GM12878 (cell line): ENCODE data around the gene CFAP61. TPM values are rescaled to one million over a fixed set of nuclear protein-coding genes. Genes with fewer than 3 reads are reported as not detected.

Experiments used
- ATAC-seq: fragments of 200-7000 bp; cut with Tn5 transposase; 3 replicates; pipeline ENCODE4 v1.9.1; 2020; ENCODE audit warnings: mild to moderate bottlenecking, moderate library complexity
- BruUV-seq: library from RNA; stranded (reverse); fragments of 400-500 nt; replicated peaks from 2 replicates; lab custom pipeline; 2021; lab: Mats Ljungman, UMichigan
- CTCF ChIA-PET: fragments of 300-600 bp; sonication (Branson Sonifier 250); formaldehyde crosslinking; extraction: SDS; loops from one replicate; lab custom pipeline; 2021; ENCODE audit warnings: inconsistent platforms; lab: Yijun Ruan, JAX
- POLR2A ChIA-PET: fragments of 350-600 bp; formaldehyde crosslinking; extraction: SDS; loops from one replicate; lab custom pipeline; 2021; ENCODE audit warnings: inconsistent platforms; lab: Charles Lee
- RAD21 ChIA-PET: fragments of 300-600 bp; sonication (Branson Sonifier 250); formaldehyde crosslinking; loops from one replicate; lab custom pipeline; 2023; ENCODE audit warnings: antibody characterized with exemption; ENCODE audit not compliant: unreplicated experiment; lab: Charles Lee
- SMC1A ChIA-PET: fragments of 300-600 bp; sonication (Branson Sonifier 250); formaldehyde crosslinking; loops from one replicate; lab custom pipeline; 2023; ENCODE audit not compliant: unreplicated experiment, uncharacterized antibody; lab: Charles Lee
- DNase-seq: peaks from one replicate; pipeline ENCODE4 v3.0.0-alpha.2; 2011; ENCODE audit warnings: low read depth, low spot score
- FAIRE-seq: peaks from 3 replicates; lab custom pipeline; 2011; peaks lifted over from hg19 to GRCh38; lab: Jason Lieb, UNC
- H2AFZ ChIP-seq: 2 replicates; pipeline ENCODE4 v1.6.0; 2011; ENCODE audit warnings: low read depth, low read length, control low read depth; ENCODE audit not compliant: control insufficient read depth
- H3K27ac ChIP-seq: 2 replicates; pipeline ENCODE4 v1.5.1; 2011; ENCODE audit warnings: control low read depth; ENCODE audit not compliant: control insufficient read depth, insufficient read depth
- H3K27me3 ChIP-seq, 2 experiments: replicated peaks in 1 of 2; 2 replicates each; pipeline versions ENCODE4 v1.6.0 to v1.6.1; 2011; ENCODE audit warnings: low read length in 1 of 2; ENCODE audit not compliant: control insufficient read depth in 2 of 2, insufficient read depth in 2 of 2
- H3K36me3 ChIP-seq, 2 experiments: 2 replicates each; pipeline ENCODE4 v1.5.1; 2011; ENCODE audit warnings: low read length in 1 of 2; ENCODE audit not compliant: control insufficient read depth in 2 of 2, insufficient read depth in 2 of 2
- H3K4me1 ChIP-seq: 2 replicates; pipeline ENCODE4 v1.6.1; 2011; ENCODE audit warnings: mild to moderate bottlenecking, low read length, moderate library complexity, mixed read lengths; ENCODE audit not compliant: control insufficient read depth, insufficient read depth
- H3K4me2 ChIP-seq: 2 replicates; pipeline ENCODE4 v1.6.0; 2011; ENCODE audit warnings: control low read depth; ENCODE audit not compliant: control insufficient read depth, insufficient read depth
- H3K4me3 ChIP-seq: fragments of 200-600 bp; sonication (generic); 2 replicates; pipeline ENCODE4 v1.5.1; 2016
- H3K79me2 ChIP-seq: 2 replicates; pipeline ENCODE4 v1.6.0; 2011; ENCODE audit warnings: low read length; ENCODE audit not compliant: control insufficient read depth, insufficient read depth
- H3K9ac ChIP-seq: 2 replicates; pipeline ENCODE4 v1.8.0; 2011; ENCODE audit warnings: low read length, control low read depth, mixed read lengths; ENCODE audit not compliant: control insufficient read depth, insufficient read depth
- H3K9me3 ChIP-seq: replicated peaks from 3 replicates; pipeline ENCODE4 v1.5.1; 2011; ENCODE audit warnings: mild to moderate bottlenecking, low read length; ENCODE audit not compliant: control insufficient read depth, insufficient read depth
- H4K20me1 ChIP-seq: 2 replicates; pipeline ENCODE4 v1.6.0; 2011; ENCODE audit not compliant: control insufficient read depth, insufficient read depth
- ASH2L ChIP-seq: fragments of 300-600, 200-600 bp; sonication (generic); IDR thresholded peaks from 2 replicates; pipeline ENCODE4 v1.6.1; 2017; ENCODE audit warnings: low read depth, mild to moderate bottlenecking, borderline replicate concordance
- ATF2 ChIP-seq: IDR thresholded peaks from 2 replicates; pipeline ENCODE4 v1.6.1; 2012; ENCODE audit warnings: low read length, inconsistent platforms
- BCL11A ChIP-seq: IDR thresholded peaks from 2 replicates; pipeline ENCODE4 v1.6.1; 2011; ENCODE audit warnings: low read depth, low read length
- E2F4 ChIP-seq: IDR thresholded peaks from 2 replicates; pipeline ENCODE4 v1.6.1; 2012; ENCODE audit warnings: low read depth, low read length, improper control_type of control experiment
- ETV6 ChIP-seq, 2 experiments: fragments of 450-650 bp in 1 of 2; IDR thresholded peaks in 1 of 2; conservative IDR thresholded peaks in 1 of 2; 2 replicates each; pipeline ENCODE4 v1.6.1; 2014; ENCODE audit warnings: antibody characterized with exemption in 1 of 2, borderline replicate concordance in 1 of 2, low read depth in 1 of 2, mild to moderate bottlenecking in 1 of 2, moderate library complexity in 1 of 2
- HCFC1 ChIP-seq: fragments of 150-350 bp; IDR thresholded peaks from 2 replicates; pipeline ENCODE4 v1.6.1; 2014; ENCODE audit warnings: low read length
- IRF3 ChIP-seq: fragments of 450-650 bp; IDR thresholded peaks from 2 replicates; pipeline ENCODE4 v1.6.1; 2014; ENCODE audit warnings: mild to moderate bottlenecking
- JUNB ChIP-seq: IDR thresholded peaks from 2 replicates; pipeline ENCODE4 v1.6.1; 2016; ENCODE audit warnings: antibody characterized with exemption, mild to moderate bottlenecking
- NKRF ChIP-seq: fragments of 450-650 bp; conservative IDR thresholded peaks from 2 replicates; pipeline ENCODE4 v1.6.1; 2017; ENCODE audit warnings: mild to moderate bottlenecking, moderate library complexity
- NR2C1 ChIP-seq: fragments of 450-650 bp; IDR thresholded peaks from 2 replicates; pipeline ENCODE4 v1.6.1; 2017; ENCODE audit warnings: antibody characterized with exemption, mild to moderate bottlenecking, moderate library complexity
- NR2F1 ChIP-seq: fragments of 450-650 bp; conservative IDR thresholded peaks from 2 replicates; pipeline ENCODE4 v1.6.1; 2017; ENCODE audit warnings: mild to moderate bottlenecking
- POLR2AphosphoS2 ChIP-seq: IDR thresholded peaks from 2 replicates; pipeline ENCODE4 v1.6.1; 2011; ENCODE audit warnings: low read depth, mild to moderate bottlenecking, low read length, improper control_type of control experiment, moderate library complexity
- ZNF207 ChIP-seq: fragments of 450-650 bp; IDR thresholded peaks from 2 replicates; pipeline ENCODE4 v1.6.1; 2014; ENCODE audit warnings: antibody characterized with exemption, mild to moderate bottlenecking, borderline replicate concordance
- ZNF24 ChIP-seq: fragments of 450-650 bp; IDR thresholded peaks from 2 replicates; pipeline ENCODE4 v1.6.1; 2017; ENCODE audit warnings: antibody characterized with exemption, mild to moderate bottlenecking
- ZNF384 ChIP-seq: IDR thresholded peaks from 2 replicates; pipeline ENCODE4 v1.6.1; 2012; ENCODE audit warnings: low read depth, mild to moderate bottlenecking, low read length, improper control_type of control experiment, borderline replicate concordance
- WGBS: methylation state at CpG from one replicate; pipeline ENCODE4 v1.1.6; 2016; ENCODE audit warnings: low lambda C conversion rate; ENCODE audit not compliant: insufficient replicate concordance, insufficient coverage; ENCODE audit errors: missing lambda C conversion rate; 5-methylcytosine and 5-hydroxymethylcytosine counted together
- in situ Hi-C: fragments of 300-500 bp; cut with MboI; formaldehyde crosslinking; loops from 9 replicates; pipeline ENCODE4 v1.14.3; 2018; ENCODE audit warnings: mixed read lengths
- intact Hi-C: fragments of 100-400 bp; cut with micrococcal nuclease; formaldehyde crosslinking; loops from one replicate; pipeline ENCODE4 v1.14.2; 2022; ENCODE audit not compliant: unreplicated experiment
- polyA plus RNA-seq, 11 experiments: library from polyadenylated mRNA; depleted of rRNA in 4 of 11; unstranded in 6 of 11; stranded (reverse) in 5 of 11; fragments of >200 nt; fragmentation: Nextera tagmentation in 4 of 11; fragmentation: Illumina TruSeq in 1 of 11; extraction: Ambion mirVana in 4 of 11; extraction: Trizol in 1 of 11; gene quantifications; 1 replicate in 1 of 11; 2 replicates in 10 of 11; pipeline versions ENCODE4 v1.2.1 to v1.2.3, GENCODE V29; 2011 to 2016; ENCODE audit warnings: inconsistent platforms in 2 of 11, missing spikeins in 2 of 11, low read depth in 1 of 11
- total RNA-seq, 4 experiments: library from RNA; depleted of rRNA in 3 of 4; stranded (reverse); fragments of >200 nt in 3 of 4; fragmentation: Illumina TruSeq in 1 of 4; extraction: Trizol in 1 of 4; gene quantifications; 2 replicates each; pipeline versions ENCODE4 v1.2.1 to v1.2.3, GENCODE V29; 2013 to 2021

The CFAP61 gene
- total and polyA plus RNA-seq, 10 of the 15 experiments (the other 5 are each of a cell fraction or from before 2014, with no cell fraction given), result 0.11 to 0.41 (median 0.24) TPM; not detected in 7

GRCh38 chr20:20143165-20143564 lies 90.8 kb downstream of the CFAP61 start:
- H3K4me2 ChIP-seq, result no peak overlapping the region
- BruUV-seq, result no TSS peak
- 13% methylated on average over 2 of the region's 2 CpGs for WGBS

GRCh38 chr20:20143646-20144045 lies 91.3 kb downstream of the CFAP61 start:
- Histone ChIP-seq H3K4me3 (no peak overlapping the region), H4K20me1 (no peaks in the 10 kb centered on the region; the same call in 1 of the 2 replicates), H3K79me2 (no peaks in the 10 kb centered on the region), H3K27me3 (no peaks in the 10 kb centered on the region), H2AFZ (no peak overlapping the region), H3K36me3 (no peaks in the 10 kb centered on the region), H3K4me1 (no peaks in the 10 kb centered on the region)
- RAD21 ChIA-PET, result no interaction called here
- FAIRE-seq, result no peak
- intact Hi-C loops (no loop called here), in situ Hi-C loops (no loop called here)
- TF ChIP-seq NR2C1 (no peak), NKRF (no peak), ATF2 (no peak), ZNF24 (no peak), ZNF207 (no peak), E2F4 (no peak), HCFC1 (no peak), IRF3 (no peak), ETV6 (conservative IDR thresholded peaks at IDR 0.05 in 1 of 2, IDR thresholded peaks at IDR 0.05 in 1 of 2; ENCODE audit: borderline replicate concordance in 1 of 2, low read depth in 1 of 2) (no peak), BCL11A (no peak)
- TF ChIP-seq, all 136 proteins: peak for 0
- POLR2A ChIA-PET, result no interaction called here
- Histone ChIP-seq H3K9ac (no peak overlapping the region), H3K9me3 (no peaks in the 10 kb centered on the region), H3K27ac (no peak overlapping the region), H3K4me2 (no peak overlapping the region)
- no TSS peak for BruUV-seq
- SMC1A ChIA-PET, result no interaction called here
- CTCF ChIA-PET, result no interaction called here
- DNase-seq, result no peak
- WGBS, result 0% methylated on average over 2 of the region's 2 CpGs
- ATAC-seq, result no peak

More at GRCh38 chr20:20143165-20143564, 90.8 kb downstream of the CFAP61 start:
- H3K36me3 ChIP-seq, result no peaks in the 10 kb centered on the region
- ChIA-PET SMC1A (no interaction called here), CTCF (no interaction called here), POLR2A (no interaction called here), RAD21 (no interaction called here)
- FAIRE-seq (no peak), DNase-seq (no peak), ATAC-seq (no peak)
- H2AFZ ChIP-seq, result no peak overlapping the region
- no peaks in the 10 kb centered on the region for H3K4me1 ChIP-seq
- H4K20me1 ChIP-seq, result no peaks in the 10 kb centered on the region; the same call in 1 of the 2 replicates
- TF ChIP-seq JUNB, result no peak
- no peak for TF ChIP-seq NR2F1
- TF ChIP-seq POLR2AphosphoS2, result no peak
- no peak for TF ChIP-seq ASH2L
- TF ChIP-seq ZNF384, result no peak
- H3K27ac ChIP-seq, result no peak overlapping the region
- no peaks in the 10 kb centered on the region for H3K9me3 ChIP-seq
- H3K27me3 ChIP-seq, result no peaks in the 10 kb centered on the region
- no peaks in the 10 kb centered on the region for H3K79me2 ChIP-seq
- in situ Hi-C loops, result no loop called here
- intact Hi-C loops, result no loop called here
- H3K9ac ChIP-seq, result no peak overlapping the region
- H3K4me3 ChIP-seq, result no peak overlapping the region
